Neural progenitor cell (in vitro differentiated cells): ENCODE results near the gene MYCBPAP. TPM values are rescaled to one million over a fixed set of nuclear protein-coding genes. Genes with fewer than 3 reads are reported as not detected.
A peak's percentile ranks its signal among the peaks of the same experiment; 100 is the strongest.

Experiments used
- DNase-seq: peaks from one replicate; pipeline ENCODE4 v3.0.0-alpha.2; 2016; ENCODE audit warnings: low spot score
- H2AFZ ChIP-seq: fragments of 200-600 bp; sonication (generic); replicated peaks from 2 replicates; pipeline ENCODE4 v1.6.1; 2016; ENCODE audit warnings: antibody characterized with exemption
- H3F3A ChIP-seq: fragments of 200-600 bp; sonication (generic); 2 replicates; pipeline ENCODE4 v1.6.1; 2016; ENCODE audit warnings: antibody characterized with exemption, low read depth
- H3K27ac ChIP-seq: fragments of 200-600 bp; sonication (generic); 2 replicates; pipeline ENCODE4 v1.5.1; 2016; ENCODE audit warnings: mild to moderate bottlenecking
- H3K27me3 ChIP-seq: fragments of 200-600 bp; sonication (generic); 2 replicates; pipeline ENCODE4 v1.6.1; 2016; ENCODE audit warnings: mild to moderate bottlenecking, moderate library complexity
- H3K36me3 ChIP-seq: fragments of 200-600 bp; sonication (generic); 2 replicates; pipeline ENCODE4 v1.5.1; 2016
- H3K4me1 ChIP-seq: fragments of 200-600 bp; sonication (generic); 2 replicates; pipeline ENCODE4 v1.6.1; 2016; ENCODE audit warnings: mixed run types
- H3K4me2 ChIP-seq: fragments of 200-600 bp; sonication (generic); 2 replicates; pipeline ENCODE4 v1.6.1; 2016
- H3K4me3 ChIP-seq: fragments of 200-600 bp; sonication (generic); 2 replicates; pipeline ENCODE4 v1.5.1; 2016
- H3K79me2 ChIP-seq: fragments of 200-600 bp; sonication (generic); 2 replicates; pipeline ENCODE4 v1.6.1; 2016; ENCODE audit warnings: low read depth
- H3K9ac ChIP-seq: fragments of 200-600 bp; sonication (generic); 2 replicates; pipeline ENCODE4 v1.6.1; 2016
- H3K9me3 ChIP-seq: fragments of 200-600 bp; sonication (generic); 2 replicates; pipeline ENCODE4 v1.5.1; 2016; ENCODE audit warnings: low read depth
- H4K20me1 ChIP-seq: fragments of 200-600 bp; sonication (generic); 2 replicates; pipeline ENCODE4 v1.6.1; 2016; ENCODE audit warnings: low read depth
- H3K27ac Mint-ChIP-seq: 3 replicates; pipeline ENCODE4 v1.8.0; 2021; ENCODE audit warnings: mixed read lengths
- H3K27me3 Mint-ChIP-seq: 2 replicates; pipeline ENCODE4 v1.8.0; 2022; ENCODE audit warnings: low read depth, mild to moderate bottlenecking, inconsistent platforms, moderate library complexity, mixed read lengths; ENCODE audit not compliant: insufficient read depth
- H3K36me3 Mint-ChIP-seq: 3 replicates; pipeline ENCODE4 v1.8.0; 2021; ENCODE audit warnings: mixed read lengths
- H3K4me1 Mint-ChIP-seq: 3 replicates; pipeline ENCODE4 v1.8.0; 2021; ENCODE audit warnings: mixed read lengths
- H3K4me3 Mint-ChIP-seq: 3 replicates; pipeline ENCODE4 v1.8.0; 2021; ENCODE audit warnings: mild to moderate bottlenecking, moderate library complexity, mixed read lengths
- H3K9me3 Mint-ChIP-seq: 3 replicates; pipeline ENCODE4 v1.8.0; 2020; ENCODE audit warnings: mixed read lengths
- CTCF ChIP-seq: fragments of 200-600 bp; sonication (generic); IDR thresholded peaks from 2 replicates; pipeline ENCODE4 v1.5.1; 2017; ENCODE audit warnings: antibody characterized with exemption, mild to moderate bottlenecking
- EZH2 ChIP-seq: fragments of 200-600 bp; sonication (generic); IDR thresholded peaks from 2 replicates; pipeline ENCODE4 v1.6.1; 2017; ENCODE audit warnings: antibody characterized with exemption, mild to moderate bottlenecking, moderate library complexity
- EZH2phosphoT487 ChIP-seq: fragments of 200-600 bp; sonication (generic); IDR thresholded peaks from 2 replicates; pipeline ENCODE4 v1.6.1; 2017; ENCODE audit warnings: antibody characterized with exemption
- total RNA-seq: library from RNA; depleted of rRNA; stranded (reverse); fragments of >200 nt; gene quantifications from 2 replicates; pipeline ENCODE4 v1.2.3, GENCODE V29; 2015; ENCODE audit warnings: low replicate concordance

MYCBPAP gene
- total RNA-seq, 1 donor from 2014 or later: 3.5 TPM

- Mint-ChIP-seq H3K36me3 (no peaks in the 10 kb centered on the region), H3K9me3 (no peaks in the 10 kb centered on the region), H3K4me3 (peak overlapping the region; percentile 72), H3K27ac (peak overlapping the region; percentile 46), H3K27me3 (peaks cover 18% of the 10 kb centered on the region), H3K4me1 (peaks cover 68% of the 10 kb centered on the region)
- no peak for TF ChIP-seq EZH2phosphoT487
- no peak for TF ChIP-seq CTCF
- no peak for TF ChIP-seq EZH2
- no peak overlapping the region for H3K4me3 ChIP-seq
- H3K4me2 ChIP-seq: peak overlapping the region; percentile 55
- no peak overlapping the region for H3K9ac ChIP-seq
- peaks cover 60% of the 10 kb centered on the region for H3K27me3 ChIP-seq
- peaks cover 13% of the 10 kb centered on the region for H4K20me1 ChIP-seq
- no peak overlapping the region for H2AFZ ChIP-seq
- H3K9me3 ChIP-seq: no peaks in the 10 kb centered on the region
- H3F3A ChIP-seq: peaks cover 28% of the 10 kb centered on the region
- no peak for DNase-seq
- H3K4me1 ChIP-seq: peaks cover 56% of the 10 kb centered on the region
- H3K36me3 ChIP-seq: no peaks in the 10 kb centered on the region
- H3K27ac ChIP-seq: no peak overlapping the region
- H3K79me2 ChIP-seq: no peaks in the 10 kb centered on the region
Measured at GRCh38 chr17:50564916-50565315, 56.7 kb downstream of the MYCBPAP start.

- Mint-ChIP-seq H3K27ac (peak overlapping the region; percentile 92), H3K36me3 (no peaks in the 10 kb centered on the region), H3K9me3 (no peaks in the 10 kb centered on the region), H3K27me3 (peaks cover 14% of the 10 kb centered on the region), H3K4me1 (peaks cover 75% of the 10 kb centered on the region), H3K4me3 (peak overlapping the region; percentile 75)
- Histone ChIP-seq H3K4me1 (peaks cover 64% of the 10 kb centered on the region), H3F3A (peaks cover 23% of the 10 kb centered on the region), H3K9ac (no peak overlapping the region), H3K27ac (no peak overlapping the region), H4K20me1 (peaks cover 13% of the 10 kb centered on the region), H3K27me3 (peaks cover 57% of the 10 kb centered on the region), H3K4me3 (no peak overlapping the region), H3K4me2 (peak overlapping the region; percentile 55), H3K9me3 (no peaks in the 10 kb centered on the region), H3K79me2 (no peaks in the 10 kb centered on the region), H3K36me3 (no peaks in the 10 kb centered on the region), H2AFZ (no peak overlapping the region)
- DNase-seq: peak; percentile 82
- TF ChIP-seq EZH2: no peak
- no peak for TF ChIP-seq EZH2phosphoT487
- no peak for TF ChIP-seq CTCF
Measured at GRCh38 chr17:50565402-50566350, 57.4 kb downstream of the MYCBPAP start.

GRCh38 chr17:50566886-50567285, 58.6 kb downstream of the MYCBPAP start:
- H3K27me3 Mint-ChIP-seq: peaks cover 19% of the 10 kb centered on the region
- no peak overlapping the region for H3K4me3 ChIP-seq
- peaks cover 67% of the 10 kb centered on the region for H3K4me1 ChIP-seq
- peaks cover 84% of the 10 kb centered on the region for H3K4me1 Mint-ChIP-seq
- H3K9ac ChIP-seq: no peak overlapping the region
- no peaks in the 10 kb centered on the region for H3K9me3 ChIP-seq
- peaks cover 13% of the 10 kb centered on the region for H4K20me1 ChIP-seq
- peaks cover 14% of the 10 kb centered on the region for H3F3A ChIP-seq
- H2AFZ ChIP-seq: no peak overlapping the region
- no peak overlapping the region for H3K4me2 ChIP-seq
- H3K27me3 ChIP-seq: peaks cover 45% of the 10 kb centered on the region
- H3K9me3 Mint-ChIP-seq: no peaks in the 10 kb centered on the region
- no peak for DNase-seq
- no peak overlapping the region for H3K27ac ChIP-seq
- no peaks in the 10 kb centered on the region for H3K79me2 ChIP-seq
- H3K4me3 Mint-ChIP-seq: no peak overlapping the region
- no peaks in the 10 kb centered on the region for H3K36me3 Mint-ChIP-seq
- TF ChIP-seq EZH2phosphoT487 (no peak), EZH2 (no peak), CTCF (no peak)
- H3K36me3 ChIP-seq: no peaks in the 10 kb centered on the region
- peak overlapping the region; percentile 72 for H3K27ac Mint-ChIP-seq
